ENCODE data around the gene TMEM92.
"Not testable (repeated sequence)": the region's sequence is repeated elsewhere in the genome, so short reads cannot be mapped to it uniquely, and the experiment has no call there.

The TMEM92 gene

DNA sequence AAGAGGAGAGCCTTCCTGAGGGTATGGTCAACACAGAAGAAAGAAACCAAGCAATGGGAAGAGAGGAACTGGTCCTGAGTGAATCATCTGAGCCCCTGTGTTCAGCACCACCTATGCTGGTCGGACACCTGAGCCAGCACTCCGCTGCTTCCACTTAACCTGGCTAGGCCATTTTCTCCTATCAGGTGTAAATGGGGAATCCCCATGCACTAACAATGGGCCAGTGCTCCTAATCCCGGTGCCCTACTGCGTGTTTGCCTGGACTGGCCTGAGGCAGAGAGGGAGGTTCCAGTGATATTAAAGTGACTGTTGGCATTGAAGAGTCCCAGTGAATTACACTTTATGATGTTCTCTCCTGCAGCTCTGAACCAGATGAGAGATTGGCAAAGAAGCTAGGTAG lies 37.2 kb downstream of the TMEM92 start:
- in situ Hi-C loops (cut with HindIII; ENCODE audit: low sequenced_read_pairs): no loop called here
- TF ChIP-seq, protein P1, sequence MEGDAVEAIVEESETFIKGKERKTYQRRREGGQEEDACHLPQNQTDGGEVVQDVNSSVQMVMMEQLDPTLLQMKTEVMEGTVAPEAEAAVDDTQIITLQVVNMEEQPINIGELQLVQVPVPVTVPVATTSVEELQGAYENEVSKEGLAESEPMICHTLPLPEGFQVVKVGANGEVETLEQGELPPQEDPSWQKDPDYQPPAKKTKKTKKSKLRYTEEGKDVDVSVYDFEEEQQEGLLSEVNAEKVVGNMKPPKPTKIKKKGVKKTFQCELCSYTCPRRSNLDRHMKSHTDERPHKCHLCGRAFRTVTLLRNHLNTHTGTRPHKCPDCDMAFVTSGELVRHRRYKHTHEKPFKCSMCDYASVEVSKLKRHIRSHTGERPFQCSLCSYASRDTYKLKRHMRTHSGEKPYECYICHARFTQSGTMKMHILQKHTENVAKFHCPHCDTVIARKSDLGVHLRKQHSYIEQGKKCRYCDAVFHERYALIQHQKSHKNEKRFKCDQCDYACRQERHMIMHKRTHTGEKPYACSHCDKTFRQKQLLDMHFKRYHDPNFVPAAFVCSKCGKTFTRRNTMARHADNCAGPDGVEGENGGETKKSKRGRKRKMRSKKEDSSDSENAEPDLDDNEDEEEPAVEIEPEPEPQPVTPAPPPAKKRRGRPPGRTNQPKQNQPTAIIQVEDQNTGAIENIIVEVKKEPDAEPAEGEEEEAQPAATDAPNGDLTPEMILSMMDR (IDR thresholded peaks at IDR 0.05; ENCODE audit: low read depth, low read length): no peak
- no peak for DNase-seq (ENCODE audit: low read depth, low spot score)
- H3K4me3 ChIP-seq (ENCODE audit: low read depth, low read length): no peak overlapping the region

DNA sequence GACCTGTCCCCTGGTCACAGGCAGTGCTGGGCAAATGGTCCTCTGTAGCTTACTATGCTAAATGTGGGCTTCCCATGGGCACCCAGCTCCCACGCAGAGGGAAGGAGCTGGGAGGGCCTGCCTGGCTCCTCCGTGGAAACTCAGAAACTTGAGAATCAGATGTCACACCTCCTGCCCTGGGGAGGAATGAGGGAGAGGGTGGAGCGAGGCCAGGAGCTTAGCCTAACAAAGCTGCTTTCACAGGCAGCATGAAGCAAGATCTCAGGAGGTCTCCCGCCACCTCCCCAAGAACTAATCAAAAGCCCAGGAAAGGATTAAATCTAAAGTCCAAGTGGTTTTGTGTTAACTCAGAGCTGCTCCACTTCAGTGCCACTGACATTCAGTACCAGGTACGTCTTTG lies 38.0 kb downstream of the TMEM92 start:
- DNase-seq (ENCODE audit: low read depth, low spot score): no peak
- no peak overlapping the region for H3K4me3 ChIP-seq (ENCODE audit: low read depth, low read length)
- TF ChIP-seq, protein P1 (IDR thresholded peaks at IDR 0.05; ENCODE audit: low read depth, low read length): no peak
- in situ Hi-C loops (cut with HindIII; ENCODE audit: low sequenced_read_pairs): no loop called here

DNA sequence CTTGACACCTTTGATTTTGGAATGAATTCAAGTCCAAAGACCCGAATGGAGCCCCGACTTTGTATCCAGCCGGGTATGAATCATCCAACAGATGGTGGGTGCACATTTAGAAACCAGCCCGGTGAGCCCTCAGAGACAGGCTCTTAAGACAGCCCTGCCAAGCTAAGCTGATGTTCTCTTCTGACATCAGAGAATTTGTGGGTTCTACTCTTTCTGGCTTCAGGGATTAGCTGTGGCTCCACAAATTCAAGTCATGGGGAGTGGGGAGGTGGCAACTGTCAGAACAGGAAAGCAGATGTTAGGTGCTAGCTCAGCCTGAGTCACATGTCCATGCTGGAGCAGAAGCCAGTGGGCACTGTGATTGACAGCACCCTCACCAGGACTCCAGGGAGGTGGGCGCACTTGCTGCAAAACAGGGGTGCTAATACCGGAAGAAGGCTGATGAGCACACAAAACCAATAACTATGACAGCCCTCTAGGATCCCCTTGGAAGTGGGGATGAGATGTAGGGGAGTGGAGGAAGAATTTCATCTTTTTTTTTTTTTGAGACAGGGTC lies 40.3 kb downstream of the TMEM92 start:
- H3K4me3 ChIP-seq (ENCODE audit: low read depth, low read length): no peak overlapping the region
- TF ChIP-seq, protein P1 (IDR thresholded peaks at IDR 0.05; ENCODE audit: low read depth, low read length): no peak
- DNase-seq (ENCODE audit: low read depth, low spot score): no peak
- in situ Hi-C loops (cut with HindIII; ENCODE audit: low sequenced_read_pairs): no loop called here

DNA sequence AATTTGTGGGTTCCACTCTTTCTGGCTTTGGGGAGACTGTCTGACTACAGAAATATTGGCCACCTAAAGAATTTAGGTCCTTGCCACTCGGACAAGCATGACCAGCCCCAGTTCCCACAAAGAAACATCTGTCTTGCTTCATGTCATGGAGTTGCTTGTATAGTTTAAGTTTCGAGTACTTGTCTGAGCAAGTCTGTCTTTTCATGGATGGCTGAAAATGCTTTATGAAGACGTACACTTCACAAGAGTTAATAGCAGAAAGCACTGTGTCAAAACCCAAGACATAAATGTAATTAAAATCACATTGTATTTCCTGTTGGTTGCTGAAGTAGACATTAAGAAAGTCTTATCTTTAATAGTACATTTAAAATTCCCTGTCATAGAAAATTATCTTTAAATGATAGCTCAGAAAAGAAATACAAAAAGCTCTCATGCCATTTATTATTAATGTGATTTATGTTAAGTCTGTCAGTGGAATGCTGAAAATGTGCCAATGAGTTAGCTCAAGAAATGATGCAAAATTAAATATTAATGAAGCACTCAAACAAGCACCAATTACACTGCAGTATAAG lies 41.8 kb downstream of the TMEM92 start:
- no peak overlapping the region for H3K4me3 ChIP-seq (ENCODE audit: low read depth, low read length)
- no peak for DNase-seq (ENCODE audit: low read depth, low spot score)
- in situ Hi-C loops (cut with HindIII; ENCODE audit: low sequenced_read_pairs): no loop called here
- TF ChIP-seq, protein P1 (IDR thresholded peaks at IDR 0.05; ENCODE audit: low read depth, low read length): no peak

DNA sequence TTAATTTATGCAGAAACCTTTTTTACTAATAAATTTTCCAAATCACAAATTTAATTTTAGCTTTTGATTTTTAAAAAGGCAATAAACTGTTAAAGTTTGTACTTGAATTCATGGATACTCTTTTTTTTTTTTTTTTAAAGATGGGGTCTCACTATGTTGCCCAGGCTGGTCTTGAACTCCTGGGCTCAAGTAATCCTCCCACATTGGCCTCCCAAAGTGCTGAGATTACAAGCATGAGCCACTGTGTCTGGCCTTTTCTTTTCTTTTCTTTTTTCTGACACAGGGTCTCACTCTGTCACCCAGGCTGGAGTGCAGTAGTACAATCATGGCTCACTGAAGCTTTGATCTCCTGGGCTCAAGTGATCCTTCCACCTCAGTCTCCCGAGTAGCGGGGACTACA lies 42.4 kb downstream of the TMEM92 start:
- in situ Hi-C loops (cut with HindIII; ENCODE audit: low sequenced_read_pairs); DNase-seq (ENCODE audit: low read depth, low spot score); H3K4me3 ChIP-seq (ENCODE audit: low read depth, low read length): not testable (repeated sequence)

DNA sequence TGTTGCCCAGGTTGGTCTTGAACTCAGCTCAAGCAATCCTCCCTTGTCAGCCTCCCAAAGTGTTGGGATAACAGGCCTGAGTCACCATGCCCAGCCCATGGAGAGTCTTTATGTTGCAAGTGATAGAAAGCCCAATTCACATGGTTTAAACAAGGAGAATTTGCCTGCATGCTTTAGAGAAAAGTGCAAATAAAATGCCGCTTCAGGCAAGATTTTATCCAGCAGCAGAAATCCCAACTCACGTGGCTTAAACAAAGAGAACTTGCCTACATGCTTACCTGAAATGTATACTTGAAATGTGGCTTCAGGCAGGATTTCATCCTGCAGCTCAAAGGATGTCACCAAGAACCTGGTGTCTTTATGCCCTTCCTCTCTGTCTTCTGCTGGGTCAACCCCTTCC lies 42.9 kb downstream of the TMEM92 start:
- H3K4me3 ChIP-seq (ENCODE audit: low read depth, low read length): no peak overlapping the region
- TF ChIP-seq, protein P1 (IDR thresholded peaks at IDR 0.05; ENCODE audit: low read depth, low read length): no peak
- in situ Hi-C loops (cut with HindIII; ENCODE audit: low sequenced_read_pairs): no loop called here
- DNase-seq (ENCODE audit: low read depth, low spot score): no peak

DNA sequence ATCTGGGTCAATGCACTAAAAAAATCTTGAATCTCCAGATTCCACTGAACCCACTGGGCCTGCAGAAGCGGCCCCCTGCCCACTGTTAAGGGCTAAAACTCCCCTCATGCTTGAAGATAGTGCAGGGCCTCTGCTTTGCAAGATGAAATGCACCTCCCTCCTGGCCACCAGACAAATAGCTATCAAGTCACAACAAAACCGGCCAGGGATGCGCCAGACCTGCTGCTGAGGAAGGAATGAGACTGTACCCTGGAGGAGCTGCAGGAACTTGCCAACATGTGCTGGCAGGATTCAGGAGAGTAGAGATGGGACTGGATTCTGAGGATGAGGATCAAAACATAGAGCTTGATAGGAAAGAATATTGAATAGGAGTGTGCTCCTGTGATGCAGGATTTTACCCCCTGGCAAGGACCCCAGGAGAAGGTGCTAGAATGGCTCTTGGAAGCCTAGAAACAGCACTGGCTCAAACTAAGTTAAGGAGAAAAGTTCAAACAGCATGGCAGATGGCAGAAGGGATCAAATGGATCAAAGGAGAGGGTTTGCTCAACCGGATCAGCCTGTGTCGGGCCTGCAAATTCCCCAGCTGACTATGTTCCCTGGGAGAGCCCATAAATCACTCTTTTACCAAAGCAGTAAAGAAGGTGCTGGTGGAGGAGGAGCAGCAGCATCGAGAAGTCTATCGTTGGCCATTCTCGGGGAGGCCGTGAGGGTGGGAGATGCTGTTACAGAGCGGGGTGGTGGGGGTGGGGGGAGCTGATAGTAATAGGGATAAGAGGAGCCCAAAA lies 44.4 kb downstream of the TMEM92 start:
- no peak for DNase-seq (ENCODE audit: low read depth, low spot score)
- H3K4me3 ChIP-seq (ENCODE audit: low read depth, low read length): no peak overlapping the region
- in situ Hi-C loops (cut with HindIII; ENCODE audit: low sequenced_read_pairs): no loop called here
- TF ChIP-seq, protein P1 (IDR thresholded peaks at IDR 0.05; ENCODE audit: low read depth, low read length): no peak

Data from astrocyte of the spinal cord (primary cell).